Gastroesophageal sphincter (tissue), 3 donors: ENCODE measurements around the gene TSPAN14.

ENCODE experiments used
- CTCF ChIP-seq, 4 experiments: fragments of 200-600 bp in 2 of 4; fragments of 450-650 bp in 2 of 4; sonication (generic) in 1 of 4; IDR thresholded peaks; one replicate each; pipeline ENCODE4 v1.5.1; 2017 to 2019; ENCODE audit warnings: antibody characterized with exemption in 4 of 4, mild to moderate bottlenecking in 2 of 4, moderate library complexity in 2 of 4
- EP300 ChIP-seq: sonication (generic); formaldehyde crosslinking; IDR thresholded peaks from one replicate; pipeline ENCODE4 v1.6.1; 2017; ENCODE audit warnings: antibody characterized with exemption, mild to moderate bottlenecking
- POLR2A ChIP-seq, 2 donors: fragments of 450-650 bp; IDR thresholded peaks; one replicate each; pipeline ENCODE4 v1.6.1; 2017; ENCODE audit warnings: antibody characterized with exemption in 2 of 2, mild to moderate bottlenecking in 2 of 2, moderate library complexity in 1 of 2
- POLR2AphosphoS5 ChIP-seq: sonication (generic); formaldehyde crosslinking; IDR thresholded peaks from one replicate; pipeline ENCODE4 v1.6.1; 2017; ENCODE audit warnings: antibody characterized with exemption

- TF ChIP-seq CTCF (IDR thresholded peaks at IDR 0.05) (no peak), POLR2AphosphoS5 (no peak), POLR2A (IDR thresholded peaks at IDR 0.05) (no peak), EP300 (no peak)
Observed at GRCh38 chr10:80487791-80488538, 33.9 kb downstream of the TSPAN14 start.
